Right renal pelvis (tissue), 4 donors: ENCODE data around the gene LAIR2. TPM values are rescaled to one million over a fixed set of nuclear protein-coding genes. Genes with fewer than 3 reads are reported as not detected.

Source experiments
- DNase-seq, 4 donors: peaks; one replicate each; pipeline ENCODE4 v3.0.0-alpha.2; 2013; ENCODE audit warnings: low read depth in 4 of 4, low spot score in 3 of 4, missing footprints in 1 of 4
- polyA plus RNA-seq, 4 donors: library from polyadenylated mRNA; unstranded; fragments of 120-200 nt; gene quantifications; one replicate each; pipeline ENCODE4 v1.2.1, GENCODE V29; 2013; ENCODE audit not compliant: insufficient read length in 4 of 4

The LAIR2 gene
- under 1 TPM in 2 of 4 donors, not detected in 2; 0.21 to 0.49 TPM for polyA plus RNA-seq

- no peak for DNase-seq
Observed at GRCh38 chr19:54502518-54503048, at the start of gene LAIR2. TSS of gene LAIR2 (plus strand) at chr19:54502831. CDS start at chr19:54502919, 88 bp downstream.

- DNase-seq: no peak
Observed at GRCh38 chr19:54453921-54454780, 48.5 kb upstream of the LAIR2 start.

GRCh38 chr19:54454781-54455675 lies 47.6 kb upstream of the LAIR2 start:
- DNase-seq: no peak

- DNase-seq: no peak
Observed at GRCh38 chr19:54455786-54456422, 46.7 kb upstream of the LAIR2 start.

GRCh38 chr19:54456423-54457373 lies 45.9 kb upstream of the LAIR2 start:
- DNase-seq: no peak

GRCh38 chr19:54457773-54458647 lies 44.6 kb upstream of the LAIR2 start:
- no peak for DNase-seq

- no peak for DNase-seq
Observed at GRCh38 chr19:54458648-54459281, 43.9 kb upstream of the LAIR2 start.

GRCh38 chr19:54459282-54460229 lies 43.1 kb upstream of the LAIR2 start:
- DNase-seq: no peak

GRCh38 chr19:54460230-54461005 lies 42.2 kb upstream of the LAIR2 start:
- DNase-seq: no peak

- no peak for DNase-seq
Observed at GRCh38 chr19:54461210-54461609, 41.4 kb upstream of the LAIR2 start.

- DNase-seq: no peak
Observed at GRCh38 chr19:54461613-54462012, 41.0 kb upstream of the LAIR2 start.

GRCh38 chr19:54462047-54462654 lies 40.5 kb upstream of the LAIR2 start:
- no peak for DNase-seq

- DNase-seq: no peak
Observed at GRCh38 chr19:54462655-54463530, 39.7 kb upstream of the LAIR2 start.

- DNase-seq: peak; percentile 78 to 89 (median 86)
Observed at GRCh38 chr19:54463531-54464043, 39.0 kb upstream of the LAIR2 start, which contains the start of gene LENG9. TSS of gene LENG9 (minus strand) at chr19:54463778. CDS start at chr19:54463526, 252 bp downstream.
